Astrocyte (in vitro differentiated cells and primary cell): ENCODE measurements around the gene CPA5.

ENCODE experiments used
- CTCF ChIP-seq: IDR thresholded peaks from 2 replicates; pipeline ENCODE4 v1.5.1; 2011; ENCODE audit warnings: low read depth, mild to moderate bottlenecking, inconsistent platforms, low read length, moderate library complexity; ENCODE audit not compliant: insufficient read depth
- EZH2 ChIP-seq: IDR thresholded peaks from 2 replicates; pipeline ENCODE4 v1.6.1; 2012; ENCODE audit warnings: mild to moderate bottlenecking, low read length, inconsistent platforms; ENCODE audit not compliant: insufficient read depth

GRCh38 chr7:130393101-130393561 is 48.5 kb downstream of the CPA5 start:
- TF ChIP-seq CTCF (no peak), EZH2 (no peak)
